GM10266 (cell line): ENCODE data around the gene CBARP.

Source experiments
- DNase-seq: peaks from one replicate; pipeline ENCODE4 v3.0.0; 2012; ENCODE audit errors: extremely low spot score
- CTCF ChIP-seq: IDR thresholded peaks from 2 replicates; pipeline ENCODE4 v1.5.1; 2012; ENCODE audit warnings: mild to moderate bottlenecking, low read depth; ENCODE audit not compliant: control insufficient read depth, insufficient read depth; ENCODE audit errors: missing control alignments

The CBARP gene

GRCh38 chr19:1230783-1231489 is 6.9 kb downstream of the CBARP start:
- DNase-seq: no peak
- TF ChIP-seq CTCF: no peak

GRCh38 chr19:1229924-1230782 is 7.7 kb downstream of the CBARP start:
- no peak for DNase-seq
- no peak for TF ChIP-seq CTCF

GRCh38 chr19:1229056-1229923 is 8.5 kb downstream of the CBARP start:
- no peak for DNase-seq
- TF ChIP-seq CTCF: no peak

GRCh38 chr19:1228161-1228957 is 9.4 kb downstream of the CBARP start:
- DNase-seq: no peak
- no peak for TF ChIP-seq CTCF

GRCh38 chr19:1227304-1228054 is 10.3 kb downstream of the CBARP start:
- TF ChIP-seq CTCF: no peak
- DNase-seq: no peak
